GM21619 (cell line): ENCODE data around the gene C12orf75.

Experiments
- ATAC-seq: cut with Tn5 transposase; IDR thresholded peaks from one replicate; pipeline ENCODE4 v1.9.1; 2021; ENCODE audit not compliant: unreplicated experiment

The C12orf75 gene

DNA sequence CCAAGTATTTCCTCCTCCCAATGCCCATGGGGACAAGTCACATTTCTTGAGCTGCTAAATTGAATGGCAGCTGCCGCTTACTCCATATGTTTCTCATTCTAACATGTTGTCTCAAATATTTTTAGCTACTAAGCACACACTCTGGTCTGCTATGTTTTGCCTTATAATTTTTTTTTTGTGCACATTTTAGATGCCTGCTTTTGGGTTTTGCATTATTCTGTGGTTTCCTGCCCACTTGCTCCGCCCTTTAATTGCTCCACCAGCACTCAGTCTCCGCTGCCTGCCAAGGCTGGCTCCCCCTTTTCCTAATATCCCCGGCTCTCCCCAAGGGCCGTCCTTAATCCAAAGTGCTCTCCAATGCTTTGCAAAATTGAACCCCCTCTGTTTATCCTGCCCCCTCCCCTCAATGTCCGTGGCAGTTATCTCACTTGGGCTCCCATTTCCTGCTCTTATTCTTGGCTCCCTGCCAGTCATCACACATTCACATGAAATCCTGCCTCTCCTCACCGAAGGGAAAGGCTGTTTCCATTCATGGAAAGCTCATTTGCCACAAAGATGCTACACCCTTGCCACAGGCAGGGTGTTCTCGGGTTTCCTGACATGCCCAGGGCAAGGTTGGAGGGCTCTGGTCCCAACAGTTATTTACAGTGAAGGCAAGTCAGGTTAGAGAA is 79.4 kb downstream of the C12orf75 start:
- ATAC-seq, result no peak

DNA sequence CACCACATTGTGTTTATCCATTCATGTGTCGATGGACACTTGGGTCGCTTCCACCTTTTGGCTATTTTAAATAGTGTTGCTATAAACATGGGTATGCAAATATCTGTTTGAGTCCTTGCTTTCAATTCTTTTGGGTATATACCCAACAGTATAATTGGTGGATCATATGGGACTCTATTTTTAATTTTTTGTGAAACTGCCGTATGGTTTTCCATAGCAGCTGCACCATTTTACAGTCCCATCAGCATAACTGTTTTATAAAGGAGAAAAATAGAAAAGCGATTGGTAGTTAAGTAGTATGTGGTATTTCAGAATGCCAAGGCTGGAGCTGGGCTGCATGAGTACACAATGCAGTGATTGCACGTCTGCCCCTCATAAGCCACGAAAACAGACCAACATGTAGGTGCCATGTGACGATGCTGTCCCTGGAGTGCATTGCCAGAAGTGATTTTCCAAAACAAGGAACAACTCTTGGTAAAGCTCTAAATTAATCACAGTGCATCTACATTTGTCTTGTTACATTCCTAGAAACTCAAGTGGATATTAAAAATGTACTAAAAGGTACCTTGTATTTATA is 83.5 kb downstream of the C12orf75 start:
- ATAC-seq, result no peak

DNA sequence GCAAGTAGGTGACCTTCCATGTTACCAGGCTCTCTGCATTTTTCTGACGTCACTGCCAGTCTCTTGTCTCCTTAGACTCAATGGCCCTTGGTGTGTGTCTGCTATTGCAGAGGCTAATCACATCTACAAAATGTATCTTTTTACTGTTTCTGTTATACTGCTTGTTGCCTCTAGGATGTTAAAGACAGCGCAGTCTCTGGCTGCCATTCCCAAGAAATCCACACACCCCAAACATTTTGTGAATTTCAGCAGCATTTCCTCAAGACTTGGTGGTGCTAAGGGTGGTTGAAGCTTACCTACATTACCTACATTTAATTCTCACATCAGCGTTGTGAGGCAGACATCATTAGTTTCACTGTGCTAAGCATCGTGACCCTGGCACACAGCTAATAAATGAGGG is 87.2 kb downstream of the C12orf75 start:
- ATAC-seq, result no peak

DNA sequence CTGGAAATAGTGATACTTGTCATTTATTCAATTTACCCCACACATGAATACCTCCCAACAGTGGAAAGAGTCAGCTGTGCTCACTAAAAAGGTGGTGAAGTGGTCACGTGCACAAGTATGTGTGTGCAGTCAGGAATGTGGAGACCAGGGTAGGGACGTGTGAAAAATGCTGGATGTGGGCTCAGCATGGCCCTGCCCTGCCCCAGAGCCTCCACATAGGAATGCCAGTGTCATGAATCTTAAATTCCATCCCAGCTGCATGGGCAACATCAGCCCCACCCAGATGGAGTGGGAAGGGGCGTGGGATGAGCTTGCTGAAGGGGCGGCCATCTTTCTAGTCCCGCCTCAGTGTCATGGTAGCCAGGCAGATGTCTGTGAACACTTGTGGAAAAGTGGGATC is 87.7 kb downstream of the C12orf75 start:
- ATAC-seq, result no peak

DNA sequence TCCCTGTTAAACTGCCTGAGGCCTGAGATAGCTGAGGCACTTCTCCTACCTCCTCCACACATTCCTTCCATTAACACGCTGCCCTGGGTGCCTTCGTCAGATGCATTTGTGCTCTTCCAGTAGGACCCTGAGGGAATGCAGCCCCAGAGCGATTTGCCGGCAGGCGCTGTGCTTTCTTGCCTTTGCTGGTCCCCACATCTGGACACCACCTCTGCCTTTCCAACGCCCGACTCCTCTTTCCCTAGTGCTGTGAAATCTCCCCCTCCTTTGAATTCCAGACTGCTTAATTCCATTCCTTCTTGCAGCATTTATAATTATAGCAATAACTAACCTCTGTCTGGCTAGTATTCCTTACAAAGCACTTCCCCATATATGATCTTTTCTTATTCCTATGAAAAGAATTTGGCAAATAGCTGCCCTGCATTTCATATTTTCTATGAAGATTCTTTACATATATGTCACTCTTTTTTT is 88.4 kb downstream of the C12orf75 start:
- ATAC-seq, result no peak

DNA sequence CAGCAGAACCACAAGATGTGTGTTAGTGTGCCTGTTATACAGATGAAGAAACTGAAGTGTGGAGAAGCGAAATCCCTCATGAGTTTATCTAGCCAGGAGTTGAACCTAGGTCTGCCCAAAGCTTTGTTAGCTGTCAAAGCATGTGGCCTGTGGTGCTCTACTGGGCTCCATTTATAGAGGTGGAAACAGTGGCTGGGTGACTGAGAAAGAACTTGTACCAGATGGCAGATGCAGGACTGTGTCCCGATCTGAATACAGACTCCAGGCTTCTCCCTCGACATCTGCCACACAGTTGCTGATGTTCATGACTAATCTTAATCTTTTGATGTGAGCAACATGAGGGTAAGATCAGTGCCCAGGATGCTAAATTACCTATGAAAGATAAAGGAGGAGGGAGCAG is 89.1 kb downstream of the C12orf75 start:
- ATAC-seq, result no peak

DNA sequence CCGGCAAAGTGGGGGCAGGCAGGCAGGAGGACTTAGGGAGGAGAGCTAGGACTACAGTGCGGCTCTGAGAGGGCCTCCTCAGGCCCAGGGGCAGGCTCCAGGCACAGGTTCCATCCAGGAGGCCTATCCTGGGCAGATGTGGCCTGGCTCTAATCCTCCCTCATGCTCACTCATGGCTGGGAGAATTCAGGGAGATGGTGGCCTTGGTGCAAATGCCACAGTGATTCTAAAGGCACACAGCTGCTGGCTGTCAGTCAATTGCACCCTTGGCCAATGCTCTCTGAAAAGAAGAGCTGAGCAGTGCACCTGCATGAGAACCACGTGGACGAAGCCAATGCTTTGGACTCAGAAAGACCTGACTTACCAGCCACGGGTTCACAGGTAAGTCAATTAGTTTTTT is 89.6 kb downstream of the C12orf75 start:
- no peak for ATAC-seq

DNA sequence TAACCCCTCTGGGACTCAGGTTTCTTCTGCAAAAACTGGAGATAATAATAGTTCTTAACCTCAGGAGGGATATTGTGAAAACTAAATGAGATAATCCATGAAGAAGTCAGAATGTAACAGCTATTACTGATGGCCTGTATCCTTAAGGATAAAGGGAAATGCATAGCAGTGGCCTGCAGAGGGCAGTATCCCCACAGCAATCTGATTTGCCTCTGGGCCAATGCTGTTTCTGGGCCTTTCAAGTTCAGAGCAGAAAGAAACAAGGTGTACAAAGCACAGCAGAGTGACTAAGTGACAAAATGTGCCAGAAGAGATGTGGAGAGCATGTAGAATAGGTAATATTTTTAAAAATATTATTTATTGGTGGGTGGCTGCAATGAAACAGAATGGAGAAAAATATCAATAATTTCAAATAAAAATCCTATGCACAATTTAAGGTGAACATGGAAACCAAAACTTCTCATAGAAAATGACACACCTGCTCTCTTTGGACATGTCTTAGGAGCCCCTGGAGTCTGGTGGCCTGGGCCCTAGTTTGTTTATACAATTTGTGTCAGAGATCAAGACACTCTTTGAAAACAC is 90.3 kb downstream of the C12orf75 start:
- ATAC-seq, result no peak
